ENCODE results near the gene KIAA1217.
"Not testable (repeated sequence)": the region's sequence is repeated elsewhere in the genome, so short reads cannot be mapped to it uniquely, and the experiment has no call there.

Gene KIAA1217

GRCh38 chr10:24442234-24442633, 233.3 kb downstream of the KIAA1217 start:
- no peak for DNase-seq (ENCODE audit: low read depth)

- not testable (repeated sequence) for DNase-seq (ENCODE audit: low read depth)
Measured at GRCh38 chr10:24442641-24443174, 233.8 kb downstream of the KIAA1217 start.

GRCh38 chr10:24444337-24444736, 235.4 kb downstream of the KIAA1217 start:
- DNase-seq (ENCODE audit: low read depth) = no peak

GRCh38 chr10:24445958-24446357, 237.0 kb downstream of the KIAA1217 start:
- DNase-seq (ENCODE audit: low read depth) = not testable (repeated sequence)

GRCh38 chr10:24446739-24447138, 237.8 kb downstream of the KIAA1217 start:
- peak; percentile 91 for DNase-seq (ENCODE audit: low read depth)

GRCh38 chr10:24448351-24448999, 239.5 kb downstream of the KIAA1217 start:
- no peak for DNase-seq (ENCODE audit: low read depth)

GRCh38 chr10:24449321-24449740, 240.4 kb downstream of the KIAA1217 start:
- no peak for DNase-seq (ENCODE audit: low read depth)

GRCh38 chr10:24449769-24450310, 240.9 kb downstream of the KIAA1217 start:
- no peak for DNase-seq (ENCODE audit: low read depth)

- DNase-seq (ENCODE audit: low read depth) = no peak
Measured at GRCh38 chr10:24451325-24451820, 242.4 kb downstream of the KIAA1217 start.

- no peak for DNase-seq (ENCODE audit: low read depth)
Measured at GRCh38 chr10:24452030-24452429, 243.1 kb downstream of the KIAA1217 start.

- no peak for DNase-seq (ENCODE audit: low read depth)
Measured at GRCh38 chr10:24453404-24453830, 244.5 kb downstream of the KIAA1217 start.

GRCh38 chr10:24453973-24454372, 245.0 kb downstream of the KIAA1217 start:
- DNase-seq (ENCODE audit: low read depth) = no peak

- no peak for DNase-seq (ENCODE audit: low read depth)
Measured at GRCh38 chr10:24455447-24455846, 246.5 kb downstream of the KIAA1217 start.

- peak; percentile 96 for DNase-seq (ENCODE audit: low read depth)
Measured at GRCh38 chr10:24456322-24456721, 247.4 kb downstream of the KIAA1217 start.

- no peak for DNase-seq (ENCODE audit: low read depth)
Measured at GRCh38 chr10:24457661-24458318, 248.9 kb downstream of the KIAA1217 start.

- no peak for DNase-seq (ENCODE audit: low read depth)
Measured at GRCh38 chr10:24459836-24460235, 250.9 kb downstream of the KIAA1217 start.

GRCh38 chr10:24462291-24462813, 253.4 kb downstream of the KIAA1217 start:
- DNase-seq (ENCODE audit: low read depth) = no peak

GRCh38 chr10:24462889-24463552, 254.1 kb downstream of the KIAA1217 start:
- no peak for DNase-seq (ENCODE audit: low read depth)

- peak; percentile 94 for DNase-seq (ENCODE audit: low read depth)
Measured at GRCh38 chr10:24463611-24464426, 254.9 kb downstream of the KIAA1217 start.

- DNase-seq (ENCODE audit: low read depth) = peak; percentile 85
Measured at GRCh38 chr10:24465124-24465874, 256.4 kb downstream of the KIAA1217 start.
